Parathyroid adenoma (tissue), 2 donors: ENCODE results near the gene ABHD5.

Source experiments
- H2AFZ ChIP-seq: fragments of 300-600 bp; sonication (generic); one replicate; pipeline ENCODE4 v1.7.0; 2017; ENCODE audit warnings: antibody characterized with exemption, mild to moderate bottlenecking
- H3K27ac ChIP-seq: fragments of 300-600 bp; sonication (generic); one replicate; pipeline ENCODE4 v1.7.0; 2017
- H3K27me3 ChIP-seq: fragments of 300-600 bp; sonication (generic); one replicate; pipeline ENCODE4 v1.7.0; 2017; ENCODE audit warnings: low read length; ENCODE audit not compliant: control insufficient read depth, insufficient read depth
- H3K36me3 ChIP-seq: fragments of 300-600 bp; sonication (generic); one replicate; pipeline ENCODE4 v1.7.0; 2017; ENCODE audit warnings: low read length; ENCODE audit not compliant: control insufficient read depth, insufficient read depth
- H3K4me1 ChIP-seq: fragments of 300-600 bp; sonication (generic); one replicate; pipeline ENCODE4 v1.7.0; 2017; ENCODE audit warnings: control low read depth
- H3K4me2 ChIP-seq: fragments of 300-600 bp; sonication (generic); one replicate; pipeline ENCODE4 v1.7.0; 2017; ENCODE audit warnings: low read length
- H3K4me3 ChIP-seq: fragments of 300-600 bp; sonication (generic); one replicate; pipeline ENCODE4 v1.7.0; 2017; ENCODE audit warnings: low read depth, low read length
- H3K79me2 ChIP-seq: fragments of 300-600 bp; sonication (generic); one replicate; pipeline ENCODE4 v1.7.0; 2017; ENCODE audit warnings: control low read depth
- H3K9ac ChIP-seq: fragments of 300-600 bp; sonication (generic); one replicate; pipeline ENCODE4 v1.7.0; 2017; ENCODE audit warnings: mild to moderate bottlenecking
- H3K9me3 ChIP-seq: fragments of 300-600 bp; sonication (generic); one replicate; pipeline ENCODE4 v1.7.0; 2017; ENCODE audit warnings: low read length; ENCODE audit not compliant: control insufficient read depth
- CTCF ChIP-seq: fragments of 300-600 bp; sonication (generic); IDR thresholded peaks from one replicate; pipeline ENCODE4 v1.7.0; 2017; ENCODE audit warnings: antibody characterized with exemption, mild to moderate bottlenecking
- donor health status: primary hyperparathyroidism.

The ABHD5 gene

DNA sequence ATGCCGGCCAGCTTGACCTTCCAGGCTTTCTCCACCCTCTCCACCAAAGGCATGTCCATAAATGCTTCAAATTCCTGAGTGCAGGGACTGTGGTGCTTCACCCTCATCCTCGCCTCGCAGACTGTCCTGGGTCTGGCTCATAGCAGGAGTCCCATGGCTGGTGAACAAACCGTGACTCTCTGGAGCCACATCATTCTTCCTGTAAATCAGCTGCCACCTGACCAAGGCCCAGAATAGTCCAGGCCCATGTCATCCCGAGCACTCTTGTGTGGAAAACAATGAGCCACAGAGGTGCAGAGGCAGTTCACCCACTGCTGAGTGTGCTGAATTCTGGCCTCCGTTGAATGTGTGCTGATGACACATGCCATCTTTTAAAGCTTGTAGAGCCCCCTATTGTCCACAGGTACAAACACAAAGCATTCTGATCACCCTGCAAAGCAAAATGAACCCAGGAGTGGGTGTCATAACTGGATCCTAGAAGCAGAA is 68.6 kb downstream of the ABHD5 start:
- Histone ChIP-seq H3K4me1 (peaks cover 15% of the 10 kb centered on the region), H3K36me3 (no peaks in the 10 kb centered on the region), H3K27me3 (no peaks in the 10 kb centered on the region), H3K79me2 (no peaks in the 10 kb centered on the region), H3K27ac (peak overlapping the region; percentile 40), H3K4me2 (no peak overlapping the region), H3K4me3 (no peak overlapping the region), H2AFZ (peak overlapping the region; percentile 51), H3K9me3 (no peaks in the 10 kb centered on the region), H3K9ac (no peak overlapping the region)
- no peak for TF ChIP-seq CTCF

DNA sequence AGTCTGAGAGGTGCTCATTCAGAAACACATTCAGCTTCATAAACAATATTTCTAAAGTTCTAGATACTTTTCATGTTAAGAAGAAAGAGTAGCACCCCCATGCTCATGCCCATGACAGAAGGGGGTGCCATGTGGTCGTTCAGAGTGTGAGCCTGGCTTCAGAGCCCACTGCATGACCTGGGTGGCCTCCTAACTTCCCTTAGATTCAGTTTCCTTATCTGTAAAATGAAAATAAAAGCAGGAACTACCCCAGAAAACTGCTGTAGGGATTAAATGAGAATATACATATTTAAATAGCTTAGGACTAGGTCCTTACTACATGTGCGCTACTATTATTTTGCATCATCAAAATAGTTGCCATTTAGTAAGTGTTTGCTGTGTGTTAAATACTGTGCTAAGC is 69.2 kb downstream of the ABHD5 start:
- Histone ChIP-seq H3K9me3 (no peaks in the 10 kb centered on the region), H2AFZ (peak overlapping the region; percentile 51), H3K4me2 (no peak overlapping the region), H3K4me1 (peaks cover 15% of the 10 kb centered on the region), H3K27ac (no peak overlapping the region), H3K36me3 (no peaks in the 10 kb centered on the region), H3K9ac (no peak overlapping the region), H3K4me3 (no peak overlapping the region), H3K79me2 (no peaks in the 10 kb centered on the region), H3K27me3 (no peaks in the 10 kb centered on the region)
- TF ChIP-seq CTCF, result no peak

DNA sequence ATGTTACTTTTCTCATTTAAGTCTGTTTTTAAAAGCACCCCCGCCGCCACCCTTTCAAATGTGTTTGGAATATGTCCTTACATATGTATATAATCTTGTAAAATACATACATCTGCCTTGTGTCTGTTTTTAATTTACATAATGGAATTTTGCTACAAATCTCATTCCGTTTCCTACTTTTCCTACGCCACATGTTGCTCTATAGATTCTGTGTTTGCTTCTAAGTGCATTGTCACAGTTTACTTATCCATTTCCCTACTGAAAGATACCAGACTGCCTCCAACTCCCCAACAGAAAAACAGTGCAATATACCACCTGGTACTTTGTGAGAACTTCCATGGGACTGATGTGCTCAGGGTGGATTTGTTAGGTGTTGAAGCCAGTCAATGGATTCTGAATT is 70.2 kb downstream of the ABHD5 start:
- H3K4me3 ChIP-seq, result no peak overlapping the region
- no peak overlapping the region for H3K27ac ChIP-seq
- TF ChIP-seq CTCF, result no peak
- no peak overlapping the region for H3K4me2 ChIP-seq
- H3K36me3 ChIP-seq, result no peaks in the 10 kb centered on the region
- H2AFZ ChIP-seq, result no peak overlapping the region
- peaks cover 19% of the 10 kb centered on the region for H3K4me1 ChIP-seq
- H3K9ac ChIP-seq, result no peak overlapping the region
- H3K9me3 ChIP-seq, result no peaks in the 10 kb centered on the region
- no peaks in the 10 kb centered on the region for H3K27me3 ChIP-seq
- no peaks in the 10 kb centered on the region for H3K79me2 ChIP-seq

- no peak for TF ChIP-seq CTCF
- Histone ChIP-seq H3K4me3 (no peak overlapping the region), H3K9ac (no peak overlapping the region), H3K79me2 (no peaks in the 10 kb centered on the region), H2AFZ (no peak overlapping the region), H3K9me3 (no peaks in the 10 kb centered on the region), H3K36me3 (no peaks in the 10 kb centered on the region), H3K4me1 (peaks cover 19% of the 10 kb centered on the region), H3K4me2 (no peak overlapping the region), H3K27me3 (no peaks in the 10 kb centered on the region), H3K27ac (no peak overlapping the region)
Measured at GRCh38 chr3:43762451-43762850, 71.7 kb downstream of the ABHD5 start.

GRCh38 chr3:43764056-43764455 is 73.3 kb downstream of the ABHD5 start:
- Histone ChIP-seq H3K4me1 (peaks cover 17% of the 10 kb centered on the region), H3K27ac (no peak overlapping the region), H2AFZ (no peak overlapping the region), H3K4me3 (no peak overlapping the region), H3K36me3 (no peaks in the 10 kb centered on the region), H3K9me3 (no peaks in the 10 kb centered on the region), H3K27me3 (no peaks in the 10 kb centered on the region), H3K9ac (no peak overlapping the region), H3K4me2 (no peak overlapping the region), H3K79me2 (no peaks in the 10 kb centered on the region)
- TF ChIP-seq CTCF, result no peak
